SKM-1 (cell line): Measurements from ENCODE around the gene KRTAP12-2.

Source experiments
- DNase-seq: peaks from one replicate; lab custom pipeline; 2025; ENCODE audit not compliant: unreplicated experiment; lab: John Stamatoyannopoulos, UW

KRTAP12-2 gene, protein sequence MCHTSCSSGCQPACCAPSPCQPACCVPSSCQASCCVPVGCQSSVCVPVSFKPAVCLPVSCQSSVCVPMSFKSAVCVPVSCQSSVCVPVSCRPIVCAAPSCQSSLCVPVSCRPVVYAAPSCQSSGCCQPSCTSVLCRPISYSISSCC

DNA sequence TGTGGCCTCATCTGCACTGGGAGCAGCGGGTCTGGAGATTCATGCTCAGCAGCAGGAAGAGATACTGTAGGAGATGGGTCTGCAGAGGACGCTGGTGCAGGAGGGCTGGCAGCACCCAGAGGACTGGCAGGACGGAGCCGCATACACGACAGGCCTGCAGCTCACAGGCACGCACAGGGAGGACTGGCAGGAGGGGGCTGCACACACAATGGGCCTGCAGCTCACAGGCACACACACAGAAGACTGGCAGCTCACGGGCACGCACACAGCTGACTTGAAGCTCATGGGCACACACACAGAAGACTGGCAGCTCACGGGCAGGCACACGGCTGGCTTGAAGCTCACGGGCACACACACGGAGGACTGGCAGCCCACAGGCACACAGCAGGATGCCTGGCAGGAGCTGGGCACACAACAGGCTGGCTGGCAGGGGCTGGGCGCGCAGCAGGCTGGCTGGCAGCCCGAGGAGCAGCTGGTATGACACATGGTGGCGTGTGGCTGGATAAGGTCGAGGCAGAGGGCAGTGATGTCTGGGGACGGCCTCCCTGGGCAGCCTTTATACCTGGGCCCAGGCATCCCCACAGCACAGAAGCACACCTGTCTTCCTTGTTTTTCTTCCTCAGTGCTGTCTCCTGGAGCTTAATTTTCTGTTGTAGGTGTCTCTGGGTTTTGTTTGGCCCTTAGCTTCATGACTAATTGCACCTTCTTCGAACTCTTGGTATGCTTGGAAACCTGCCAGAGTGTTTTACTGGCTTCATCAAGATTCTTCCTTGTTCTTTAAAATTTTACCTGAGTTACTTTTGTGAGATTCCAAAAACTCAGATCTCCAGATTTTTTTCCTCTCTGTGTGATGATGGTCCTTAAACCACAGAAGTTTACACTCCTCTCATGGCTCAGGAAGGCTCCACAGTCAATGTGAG lies at the start of gene KRTAP12-2:
KRTAP12-2 (minus strand) TSS at position 527 of the 920 bp plus-strand sequence; CDS start at position 486, 41 bp downstream.
- no peak for DNase-seq

DNA sequence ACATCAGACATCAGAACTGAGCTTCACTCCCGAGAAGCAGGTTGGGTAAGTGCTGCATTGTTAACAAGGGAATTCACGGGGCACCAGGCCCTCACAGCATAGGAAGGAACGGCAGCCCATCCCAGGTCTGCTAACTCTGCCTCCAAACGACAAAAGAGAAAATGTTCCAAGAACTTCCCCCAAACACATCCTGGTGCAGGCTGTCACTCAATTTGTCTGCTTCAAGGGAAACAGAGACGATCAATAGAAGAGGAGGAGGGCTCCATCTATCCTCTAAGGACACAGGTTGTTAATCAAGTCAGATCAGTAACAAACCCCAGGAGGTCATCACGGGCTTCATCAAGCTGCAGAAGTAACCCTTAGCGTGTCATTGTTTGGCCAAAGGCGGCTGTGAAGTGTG lies 48.2 kb upstream of the KRTAP12-2 start:
- no peak for DNase-seq

DNA sequence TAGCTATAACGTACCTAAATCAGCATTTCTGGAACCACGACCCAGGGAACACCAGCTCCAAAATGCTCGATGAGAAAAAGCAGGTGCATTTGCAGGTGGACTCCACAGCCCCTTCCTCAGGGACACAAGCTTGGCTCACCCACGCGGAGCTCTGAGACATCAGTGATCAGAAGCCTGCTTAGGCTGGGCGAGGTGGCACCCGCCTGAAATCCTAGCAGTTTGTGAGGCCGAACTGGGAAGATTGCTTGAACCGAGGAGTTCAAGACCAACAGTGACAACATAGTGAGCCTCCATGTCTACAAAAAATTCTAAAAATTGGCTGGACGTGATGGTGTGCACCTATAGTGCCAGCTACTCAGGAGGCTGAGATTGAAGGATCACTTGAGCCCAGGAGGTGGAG lies 47.1 kb upstream of the KRTAP12-2 start:
- DNase-seq: no peak

DNA sequence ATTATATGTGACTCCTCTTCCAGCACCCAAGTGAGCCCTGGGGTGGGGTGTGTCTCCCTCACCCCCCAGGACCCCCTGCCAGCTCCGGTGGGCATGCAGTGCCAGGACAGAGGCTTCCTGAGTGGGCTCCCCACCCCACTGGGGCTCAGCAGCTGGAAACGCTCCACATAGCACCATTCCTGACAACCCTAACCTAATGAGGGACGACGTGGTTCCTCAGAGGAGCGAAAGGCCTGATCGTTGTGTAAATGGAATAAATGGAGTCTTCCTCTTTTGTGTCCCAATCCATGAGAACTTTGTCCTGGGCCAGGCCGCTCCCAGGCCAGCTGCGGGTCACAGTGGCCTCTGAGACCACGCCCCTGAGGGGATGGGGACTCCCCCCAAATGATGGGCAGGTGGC lies 46.4 kb upstream of the KRTAP12-2 start:
- no peak for DNase-seq

DNA sequence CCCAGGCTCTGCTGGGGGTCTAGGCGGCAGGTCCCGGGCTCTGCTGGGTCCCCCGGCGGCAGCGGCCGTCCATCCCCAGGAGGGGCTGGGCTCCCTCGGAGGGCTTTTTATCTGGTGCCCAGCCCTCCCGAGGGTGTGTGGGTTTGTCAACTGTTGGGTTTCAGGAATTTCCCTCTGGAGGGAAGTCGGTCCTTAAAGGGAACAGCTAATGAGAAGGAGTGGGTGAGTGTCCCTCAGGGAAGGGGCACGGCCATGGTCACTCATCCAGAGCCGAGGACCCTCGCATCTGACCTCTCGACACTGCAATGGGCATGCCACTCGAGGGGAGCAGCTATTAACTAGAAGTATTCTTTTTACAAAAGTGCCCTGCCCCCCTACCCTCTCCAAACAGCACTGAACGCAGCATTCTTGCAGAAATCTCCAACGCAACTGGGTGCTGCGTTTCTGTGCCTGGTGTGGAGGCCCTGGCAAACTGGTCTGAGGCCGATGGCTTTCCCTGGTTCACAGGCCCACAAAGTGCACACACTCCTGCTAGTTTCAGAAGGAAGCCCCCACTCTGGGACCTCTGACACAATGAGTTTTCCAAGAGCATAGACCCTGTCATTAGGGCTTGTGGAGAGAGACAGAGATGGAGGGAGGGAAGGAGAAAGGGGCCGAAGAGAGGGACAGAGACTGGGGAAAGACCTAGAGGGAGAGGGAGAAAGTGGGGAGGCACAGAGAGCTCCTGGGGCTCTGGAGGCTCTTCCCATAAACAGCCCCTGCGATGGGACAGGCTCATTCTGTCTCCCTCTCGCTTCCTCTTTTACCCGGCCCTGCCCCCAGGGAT lies 45.7 kb upstream of the KRTAP12-2 start:
- no peak for DNase-seq

DNA sequence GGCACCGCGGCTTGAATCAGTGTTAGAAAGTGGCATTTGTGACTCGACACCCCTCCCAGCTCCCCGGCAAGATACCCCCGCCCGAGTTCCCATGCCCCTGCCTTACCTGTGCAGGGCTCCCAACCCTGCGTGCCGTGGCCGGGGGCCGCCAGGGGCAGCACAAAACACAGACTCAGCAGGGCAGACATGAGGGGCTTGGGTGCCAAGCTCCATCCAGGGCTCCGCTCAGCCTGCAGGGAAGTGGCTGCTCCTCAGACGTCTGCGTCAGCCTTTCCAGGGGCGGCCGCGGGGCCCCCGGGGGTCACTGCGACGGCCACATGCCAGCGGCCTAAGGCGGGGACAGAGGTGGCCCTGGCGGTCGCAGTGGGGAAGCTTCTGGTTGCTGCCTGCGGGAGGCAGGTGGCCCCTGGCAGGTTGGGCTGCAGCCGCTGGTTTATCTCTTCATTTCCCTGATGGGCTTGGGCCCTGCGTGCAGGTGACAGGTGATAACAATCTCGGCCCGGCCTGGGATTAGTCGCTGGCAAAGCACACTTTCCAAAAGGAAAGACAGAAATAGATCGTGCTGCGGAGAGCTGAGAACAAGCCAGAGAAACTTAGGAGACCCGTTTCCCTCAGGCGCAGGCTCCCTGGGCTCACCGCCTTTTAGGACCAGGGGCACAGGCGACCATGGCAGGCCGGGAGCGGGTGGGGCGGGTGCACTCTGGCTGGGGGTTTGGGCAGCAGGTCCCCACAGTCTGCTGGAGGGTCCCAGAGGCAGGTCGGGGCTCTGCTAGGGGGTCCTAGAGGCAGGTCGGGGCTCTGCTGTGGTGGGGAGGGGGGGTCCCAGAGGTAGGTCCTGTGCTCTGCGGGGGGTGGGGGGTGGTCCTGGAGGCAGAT lies 44.8 kb upstream of the KRTAP12-2 start, which contains the start of gene TSPEAR:
TSPEAR (minus strand) TSS at position 246 of the 876 bp plus-strand sequence; CDS start at position 188, 58 bp downstream.
- no peak for DNase-seq

DNA sequence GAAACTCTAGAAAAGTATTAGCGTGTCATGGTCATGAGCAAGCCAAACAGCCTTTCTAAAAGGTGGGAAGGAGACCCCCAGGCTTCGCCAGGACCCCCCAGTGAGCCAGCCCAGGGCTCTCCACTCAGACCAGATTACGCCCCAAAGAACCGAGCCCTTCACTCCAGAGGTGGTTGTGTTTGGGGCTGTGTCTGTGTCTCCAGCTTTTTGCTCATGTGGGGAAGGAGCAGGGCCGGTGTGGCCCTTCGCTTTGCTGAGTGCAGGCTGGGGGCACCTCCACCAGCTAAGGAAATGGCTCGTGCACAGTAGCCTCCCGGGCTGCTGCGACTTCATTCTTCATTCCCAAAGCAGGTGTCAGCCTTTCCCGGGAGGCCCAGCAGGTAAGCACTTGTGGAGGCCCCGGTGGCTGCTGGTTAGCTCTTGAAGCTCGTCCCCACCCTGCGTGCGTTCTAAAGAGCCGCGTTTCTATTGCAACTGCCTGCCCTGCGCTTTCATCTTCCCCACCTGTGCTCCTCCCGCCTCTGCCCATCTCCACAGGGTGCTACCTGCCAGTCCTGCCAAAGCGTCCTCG lies 44.1 kb upstream of the KRTAP12-2 start:
- no peak for DNase-seq

DNA sequence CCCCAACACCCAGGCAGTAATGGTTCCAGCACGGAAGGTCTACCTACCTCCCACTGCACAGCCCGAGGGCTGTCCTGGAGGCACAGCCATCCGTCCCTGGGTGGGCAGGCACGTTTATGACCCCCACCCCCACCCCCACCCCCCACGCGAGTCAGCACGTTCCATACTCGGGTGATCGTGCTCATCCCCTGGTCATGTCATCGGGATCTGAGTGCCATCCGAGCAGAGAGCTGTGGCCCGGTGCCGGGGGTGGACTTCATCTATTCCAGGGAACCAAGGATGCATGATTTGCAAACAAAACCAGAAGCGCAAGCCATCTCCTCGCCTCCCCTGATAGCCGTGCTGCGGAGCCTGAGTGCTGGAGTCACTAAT lies 43.6 kb upstream of the KRTAP12-2 start:
- DNase-seq: no peak

DNA sequence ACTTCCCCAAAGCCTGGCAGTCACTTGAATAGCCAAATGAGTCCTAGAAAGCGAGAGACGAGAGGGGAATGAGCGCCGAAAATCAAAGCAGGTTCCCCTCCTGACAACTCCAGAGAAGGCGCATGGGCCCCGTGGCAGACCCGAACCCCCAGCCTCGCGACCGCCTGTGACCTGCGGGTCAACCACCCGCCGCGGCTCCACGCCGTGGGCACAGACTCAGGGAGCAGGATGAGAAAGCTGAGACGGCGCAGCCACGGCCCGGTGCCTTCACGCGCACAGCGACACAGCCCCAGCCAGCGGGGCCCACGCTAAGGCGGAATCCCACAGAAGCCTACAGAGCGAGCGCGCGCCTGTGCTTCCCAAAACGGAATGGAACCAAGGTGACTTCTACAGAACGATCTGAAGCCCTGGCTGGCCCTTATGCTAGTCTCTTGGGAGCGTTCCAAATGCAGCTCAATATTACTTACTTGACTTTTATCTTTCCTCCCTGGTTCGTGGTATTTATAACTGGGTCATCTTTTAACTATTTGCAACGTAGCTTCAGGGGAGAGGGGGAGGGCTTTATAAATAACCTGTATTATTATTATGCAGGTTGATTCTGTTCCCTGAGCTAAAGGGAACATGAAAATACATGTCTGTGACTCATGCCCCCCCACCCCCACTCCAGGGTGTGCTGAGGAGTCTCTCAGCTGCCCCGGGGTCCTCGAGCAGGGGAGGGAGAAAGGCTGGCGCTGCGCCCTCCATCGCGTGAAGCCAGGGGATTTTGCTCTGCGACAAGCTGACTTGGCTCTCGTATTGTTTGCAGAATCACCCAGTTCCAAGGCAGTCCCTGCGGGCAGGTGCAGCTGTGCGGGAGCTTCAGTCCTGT lies 42.9 kb upstream of the KRTAP12-2 start:
- no peak for DNase-seq

DNA sequence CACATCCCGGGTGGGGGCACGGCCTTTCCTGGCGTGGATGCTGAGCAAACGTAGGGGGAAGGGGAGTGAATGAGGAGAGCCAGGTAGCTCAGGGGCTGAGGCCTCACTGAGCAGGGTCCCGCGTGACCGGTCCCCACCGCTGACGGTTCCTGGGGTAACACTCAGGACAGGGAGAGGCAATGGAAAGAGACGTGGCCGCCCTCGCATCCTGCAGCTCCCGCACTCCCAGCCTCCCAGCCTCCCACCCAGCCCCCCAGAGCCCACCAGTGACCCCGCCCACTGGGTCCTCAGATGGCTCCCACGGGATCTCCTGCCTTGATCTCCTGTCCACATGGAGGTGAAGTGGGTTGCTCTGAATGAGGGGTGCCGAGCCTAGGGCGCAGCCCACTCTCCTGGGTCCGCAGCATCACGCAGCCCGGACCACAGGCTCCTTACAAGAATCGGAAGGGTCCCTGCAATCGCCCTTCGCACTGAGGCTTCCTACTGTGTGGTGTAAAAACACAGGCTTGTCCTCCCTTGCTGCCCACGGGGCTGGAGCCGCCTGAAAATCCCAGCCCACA lies 42.2 kb upstream of the KRTAP12-2 start:
- no peak for DNase-seq

DNA sequence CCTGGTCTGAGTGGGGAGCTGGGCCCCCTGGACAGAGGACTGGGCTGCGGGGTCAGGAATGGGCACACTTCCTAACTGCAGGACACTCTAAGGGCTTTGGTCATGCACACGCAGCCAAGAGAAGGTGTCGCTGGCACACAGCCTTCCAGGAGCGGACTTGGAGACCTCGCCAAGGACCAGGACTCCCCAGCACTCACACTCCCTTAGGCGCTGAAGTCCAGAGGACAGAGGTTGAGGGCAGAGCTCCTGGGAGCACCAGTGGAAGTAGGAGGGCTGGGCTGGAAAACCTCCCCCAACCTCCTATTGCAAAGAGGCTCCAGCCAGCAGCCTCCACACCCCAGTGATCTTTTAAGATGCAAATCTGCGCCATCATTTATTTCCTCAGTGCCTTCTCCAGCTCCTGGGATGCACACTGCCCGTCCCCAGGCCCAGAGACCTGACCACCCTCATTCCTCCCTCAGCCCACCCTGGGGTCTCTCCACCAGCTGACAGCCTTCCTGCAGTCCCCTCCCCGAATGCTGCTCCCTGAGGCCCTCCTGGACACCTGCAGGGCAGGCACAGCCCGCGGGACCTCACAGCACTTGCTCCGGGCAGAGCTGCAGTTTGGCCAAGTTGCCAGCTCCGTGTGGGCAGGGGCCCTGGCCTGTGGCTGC lies 41.6 kb upstream of the KRTAP12-2 start:
- DNase-seq: no peak

DNA sequence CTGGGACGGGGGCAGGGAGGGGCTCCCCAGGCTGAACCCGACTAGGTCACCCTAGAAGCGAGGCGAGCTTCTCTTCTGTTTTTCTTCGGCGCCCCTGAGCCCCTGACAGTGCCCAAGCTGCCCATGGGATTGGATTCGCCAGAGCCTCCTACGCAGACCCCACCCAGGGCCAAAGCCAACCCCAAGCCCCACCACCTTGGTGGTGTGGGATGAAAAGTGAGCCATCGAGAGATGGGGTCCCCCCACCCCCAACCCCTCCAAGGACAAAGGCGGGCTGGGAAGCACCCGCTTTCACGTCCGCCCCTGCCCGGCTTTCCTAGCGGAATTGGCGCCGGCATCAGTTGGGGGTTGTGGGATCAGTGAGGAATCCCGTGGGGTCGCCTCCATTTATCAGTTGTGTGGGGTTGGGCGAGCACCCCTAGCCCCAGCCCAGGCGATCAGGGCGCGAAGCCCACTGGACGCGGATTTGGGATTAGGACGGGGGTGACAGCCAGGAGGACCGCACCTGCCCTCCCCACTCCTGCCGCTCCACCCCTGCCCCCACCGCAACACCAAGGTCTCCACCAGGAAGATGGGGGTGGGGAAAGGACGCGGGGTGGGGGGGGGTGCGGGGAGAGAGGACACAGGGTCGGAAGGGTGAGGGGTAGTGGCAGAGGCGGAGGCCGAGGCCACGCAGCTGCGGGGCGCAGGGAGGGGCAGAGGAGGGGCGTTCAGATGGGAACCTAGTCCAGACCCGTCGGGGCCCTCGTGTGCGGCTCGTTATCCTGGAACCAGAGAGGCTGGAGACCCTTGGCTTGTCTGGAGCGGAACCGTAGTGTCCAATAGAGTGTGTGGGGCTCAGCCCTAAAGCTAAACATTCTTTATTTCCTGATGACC lies 40.2 kb upstream of the KRTAP12-2 start:
- DNase-seq: no peak

DNA sequence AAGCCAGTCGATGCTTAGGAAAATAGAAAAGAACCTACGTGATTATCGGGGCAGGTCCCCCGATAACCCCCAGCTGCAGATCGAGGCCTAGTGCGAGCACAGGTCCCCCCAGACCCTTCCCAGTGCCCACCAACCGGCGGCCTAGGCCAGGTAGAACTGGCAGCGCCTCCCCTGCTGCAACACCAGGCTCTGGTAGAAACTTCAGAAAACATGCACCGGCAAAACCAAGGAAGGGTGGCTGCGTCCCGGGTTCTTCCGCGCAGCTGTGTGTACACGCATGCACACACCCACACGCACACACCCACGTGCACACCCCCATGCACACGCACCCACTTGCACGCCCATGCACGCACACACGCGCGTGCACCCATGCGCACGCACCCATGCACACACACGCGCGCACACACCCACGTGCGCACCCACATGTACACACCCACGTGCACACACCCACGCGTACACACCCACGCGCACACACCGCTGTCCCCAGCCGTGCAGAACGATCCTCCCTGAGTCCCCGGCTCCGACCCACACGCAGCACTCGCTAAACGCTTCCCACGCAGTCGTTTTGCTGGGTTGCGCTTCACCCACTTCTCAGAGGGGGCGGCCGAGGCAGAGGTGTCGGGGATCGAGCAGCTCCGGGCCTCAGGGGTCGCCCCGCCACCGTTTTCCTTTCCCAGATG lies 39.4 kb upstream of the KRTAP12-2 start:
- no peak for DNase-seq

DNA sequence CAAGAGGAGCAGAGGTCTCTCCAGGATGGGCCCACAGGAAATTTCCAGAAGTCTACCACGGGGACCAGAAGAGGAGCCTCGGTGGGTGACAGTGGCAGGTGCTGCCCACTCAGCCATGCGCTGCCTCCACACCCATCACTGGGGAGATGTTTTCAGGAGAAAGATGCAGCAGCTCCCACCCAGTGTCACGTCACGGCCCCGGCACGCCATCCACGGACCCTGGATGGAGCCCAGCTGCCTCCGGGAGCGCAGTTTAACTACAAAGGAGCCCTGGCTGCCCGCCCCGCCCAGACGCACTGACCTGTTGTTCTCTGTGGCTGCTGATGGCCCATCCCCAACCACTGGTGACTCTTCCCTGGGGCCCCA lies 37.9 kb upstream of the KRTAP12-2 start:
- DNase-seq: no peak

DNA sequence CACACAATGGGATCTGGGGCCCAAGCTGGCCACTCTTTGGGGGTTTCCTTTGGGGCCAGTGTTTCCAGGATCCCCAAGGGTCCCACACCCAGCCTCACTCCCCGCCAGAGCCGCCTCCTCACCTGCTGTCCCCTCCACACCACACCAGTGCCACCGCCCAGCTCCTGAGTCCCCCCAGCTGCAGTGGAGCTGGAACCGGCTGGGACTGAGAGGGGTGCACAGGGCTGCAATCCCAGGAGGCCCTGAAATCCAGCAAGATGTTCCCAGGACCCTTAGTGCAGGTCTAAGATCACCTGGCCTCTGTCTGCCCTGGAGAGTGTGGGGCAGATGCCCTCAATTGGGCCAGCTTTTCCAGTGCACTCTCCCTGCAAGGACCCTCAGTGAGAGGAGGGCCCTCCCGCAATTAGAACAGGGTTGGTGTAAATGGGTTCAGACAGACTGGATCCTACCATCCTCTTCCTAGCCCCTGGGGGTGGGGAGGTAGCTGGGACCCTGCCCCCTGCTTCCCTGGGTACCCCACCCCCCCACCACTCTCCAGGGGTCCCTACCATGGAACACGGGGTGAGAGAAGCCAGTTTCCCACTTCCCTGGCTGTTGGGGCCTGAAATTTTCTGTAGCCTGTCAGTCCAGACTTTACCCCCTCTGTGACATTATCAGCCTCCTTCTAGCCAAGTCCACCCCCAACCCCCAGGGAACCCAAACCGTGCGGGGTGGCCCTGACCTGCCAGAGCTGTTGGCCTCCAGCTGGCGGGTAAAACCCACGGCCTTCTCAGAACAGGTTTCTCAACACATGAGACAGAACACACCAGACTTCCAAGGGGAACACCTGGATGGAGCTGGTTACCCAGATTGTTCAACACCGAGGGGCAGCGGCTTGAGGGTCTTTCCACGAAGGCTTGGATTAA lies 37.3 kb upstream of the KRTAP12-2 start:
- no peak for DNase-seq
